ENCODE measurements around the gene CH25H. TPM values are rescaled to one million over a fixed set of nuclear protein-coding genes. Genes with fewer than 3 reads are reported as not detected.

The CH25H gene
- total RNA-seq, 1 experiment from 2014 or later, result not detected

GRCh38 chr10:89162596-89162995 lies 44.5 kb downstream of the CH25H start:
- DNase-seq (ENCODE audit: extremely low read depth, low read depth), result no peak

- DNase-seq (ENCODE audit: extremely low read depth, low read depth), result no peak
Observed at GRCh38 chr10:89160339-89160738, 46.8 kb downstream of the CH25H start.

- DNase-seq (ENCODE audit: extremely low read depth, low read depth), result no peak
Observed at GRCh38 chr10:89159761-89160160, 47.4 kb downstream of the CH25H start.

- DNase-seq (ENCODE audit: extremely low read depth, low read depth), result no peak
Observed at GRCh38 chr10:89159316-89159715, 47.8 kb downstream of the CH25H start.

- no peak for DNase-seq (ENCODE audit: extremely low read depth, low read depth)
Observed at GRCh38 chr10:89158446-89158845, 48.7 kb downstream of the CH25H start.

GRCh38 chr10:89156161-89156835 lies 50.8 kb downstream of the CH25H start:
- no peak for DNase-seq (ENCODE audit: extremely low read depth, low read depth)

Other genes starting within 250 kb of the CH25H start
- gene FAS, start 216.5 kb downstream of the CH25H start, total RNA-seq (2014; rRNA removed; shearing (Covaris generic)), result 16.2 and 20.3 TPM in 2 replicates
- gene LIPA, start 44.5 kb upstream of the CH25H start, total RNA-seq (2014; rRNA removed; shearing (Covaris generic)), result 67.7 and 70.7 TPM in 2 replicates
- gene IFIT2, start 94.7 kb upstream of the CH25H start, total RNA-seq (2014; rRNA removed; shearing (Covaris generic)), result 1.1 and 1.2 TPM in 2 replicates
- 2.5 and 3.1 TPM in 2 replicates for gene IFIT3, start 120.7 kb upstream of the CH25H start, total RNA-seq (2014; rRNA removed; shearing (Covaris generic))
- not detected in 2 replicates for gene IFIT1B, start 170.7 kb upstream of the CH25H start, total RNA-seq (2014; rRNA removed; shearing (Covaris generic))
- gene IFIT1, start 185.3 kb upstream of the CH25H start, total RNA-seq (2014; rRNA removed; shearing (Covaris generic)), result 1.4 and 1.7 TPM in 2 replicates
- gene IFIT5, start 207.3 kb upstream of the CH25H start, total RNA-seq (2014; rRNA removed; shearing (Covaris generic)), result 19.5 and 20.1 TPM in 2 replicates

Measured in NCI-H460 (cell line).